Measurements from ENCODE around the gene SPEF2.
"Not testable (repeated sequence)": the region's sequence is repeated elsewhere in the genome, so short reads cannot be mapped to it uniquely, and the experiment has no call there.

The SPEF2 gene

GRCh38 chr5:35847961-35848360, 230.3 kb downstream of the SPEF2 start:
- Histone ChIP-seq H3K9ac (ENCODE audit: low read depth, low read length) (no peak overlapping the region), H3K36me3 (ENCODE audit: insufficient read depth, low read length) (no peaks in the 10 kb centered on the region), H3K4me1 (ENCODE audit: insufficient read depth, low read length) (no peaks in the 10 kb centered on the region), H3K9me3 (ENCODE audit: control insufficient read depth, insufficient read depth, low read length) (peaks cover 4% of the 10 kb centered on the region)

GRCh38 chr5:35849860-35850259, 232.2 kb downstream of the SPEF2 start:
- Histone ChIP-seq H3K36me3 (ENCODE audit: insufficient read depth, low read length) (no peaks in the 10 kb centered on the region), H3K9ac (ENCODE audit: low read depth, low read length) (no peak overlapping the region), H3K4me1 (ENCODE audit: insufficient read depth, low read length) (no peaks in the 10 kb centered on the region), H3K9me3 (ENCODE audit: control insufficient read depth, insufficient read depth, low read length) (peaks cover 2% of the 10 kb centered on the region; the same call in 1 of the 2 replicates)

DNA sequence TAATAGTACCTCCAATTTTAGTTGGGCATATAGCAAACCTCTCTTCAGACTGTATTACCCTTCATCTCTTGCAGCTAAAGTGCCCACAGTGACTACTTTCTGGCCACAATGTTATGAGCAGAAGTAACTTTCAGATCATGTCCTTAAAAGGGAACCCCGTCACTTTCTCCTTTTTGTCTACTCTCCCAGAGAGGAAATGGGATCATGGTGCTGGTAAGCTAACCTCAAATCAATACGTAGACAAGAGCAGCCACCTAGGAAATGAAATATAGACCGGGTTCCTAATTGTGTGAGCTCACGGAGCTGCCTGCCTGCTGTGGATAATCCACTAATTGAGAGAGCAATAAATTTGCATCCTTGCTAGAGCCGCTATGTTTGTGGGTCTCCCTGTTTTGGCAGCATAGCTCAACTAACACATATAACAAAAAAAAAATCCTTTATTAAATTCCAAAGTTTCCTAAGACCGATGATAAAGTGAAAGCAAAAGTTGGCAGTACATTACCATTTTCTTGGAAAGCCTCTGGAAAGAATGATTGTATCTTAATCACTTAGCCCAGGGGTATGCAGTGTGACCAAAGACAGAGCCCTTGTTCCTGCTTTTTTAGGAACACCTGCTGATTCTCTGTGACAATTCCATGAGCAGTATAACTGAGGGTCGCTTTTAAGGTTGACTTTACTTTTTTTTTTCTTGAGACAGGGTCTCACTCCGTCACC, 233.5 kb downstream of the SPEF2 start:
- Histone ChIP-seq H3K9me3 (ENCODE audit: control insufficient read depth, insufficient read depth, low read length) (peaks cover 2% of the 10 kb centered on the region; the same call in 1 of the 2 replicates), H3K4me1 (ENCODE audit: insufficient read depth, low read length) (no peaks in the 10 kb centered on the region), H3K9ac (ENCODE audit: low read depth, low read length) (no peak overlapping the region), H3K36me3 (ENCODE audit: insufficient read depth, low read length) (no peaks in the 10 kb centered on the region)

DNA sequence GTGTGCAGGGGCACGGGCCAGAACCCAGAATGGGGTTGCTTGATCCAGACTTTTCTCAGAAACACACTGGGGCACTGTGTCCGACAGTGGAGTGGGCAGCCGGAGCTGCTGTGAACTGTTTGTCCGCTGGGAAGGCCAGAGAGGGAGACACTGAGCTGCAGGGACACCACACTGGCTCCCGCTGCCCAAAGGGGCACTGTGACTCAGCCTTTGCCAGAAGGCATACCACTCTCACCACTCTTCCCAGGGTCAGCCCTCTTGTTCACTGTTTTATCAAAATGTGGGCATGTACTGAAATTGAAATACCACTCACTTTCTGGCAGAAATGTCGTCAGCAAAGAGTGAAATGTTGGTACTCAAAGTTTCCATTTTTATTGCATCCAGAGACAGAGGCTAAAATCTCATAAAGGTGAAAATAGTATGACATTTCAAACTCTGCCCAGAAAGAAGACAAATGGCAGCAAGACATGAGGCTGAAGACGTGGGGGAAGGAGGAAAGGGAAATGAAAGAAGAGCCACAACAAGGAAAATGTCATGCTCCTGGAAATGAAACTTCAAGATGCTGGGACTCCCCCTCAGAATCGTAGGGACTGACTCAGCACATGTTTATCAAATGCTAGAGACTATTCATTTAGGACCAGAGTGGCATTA, 234.5 kb downstream of the SPEF2 start:
- 0 out of 2 replicates have a peak, but pooled peaks cover 2% of the 10 kb centered on the region for H3K9me3 ChIP-seq (ENCODE audit: control insufficient read depth, insufficient read depth, low read length)
- no peak overlapping the region for H3K9ac ChIP-seq (ENCODE audit: low read depth, low read length)
- H3K4me1 ChIP-seq (ENCODE audit: insufficient read depth, low read length), result peaks cover 4% of the 10 kb centered on the region; the same call in 1 of the 2 replicates
- no peaks in the 10 kb centered on the region for H3K36me3 ChIP-seq (ENCODE audit: insufficient read depth, low read length)

DNA sequence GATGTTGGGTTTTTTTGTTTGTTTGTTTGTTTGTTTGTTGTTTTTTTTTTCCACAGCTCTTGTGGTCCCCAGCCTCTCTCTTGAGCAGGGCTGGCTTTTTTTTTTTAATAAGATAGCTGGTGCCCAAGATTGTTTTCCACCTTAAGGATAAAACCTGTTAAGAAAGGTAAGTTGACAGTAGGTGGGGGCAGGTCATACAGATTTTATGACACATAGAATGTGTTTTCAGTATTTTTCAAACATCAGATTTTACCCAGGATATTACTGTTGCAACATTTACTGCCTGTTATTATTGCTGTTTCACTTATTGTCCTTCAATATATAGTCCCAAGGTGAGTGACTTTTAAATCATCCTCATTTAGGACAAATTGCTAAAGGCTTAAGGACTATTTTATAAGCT, 235.1 kb downstream of the SPEF2 start:
- no peak overlapping the region for H3K9ac ChIP-seq (ENCODE audit: low read depth, low read length)
- 0 out of 2 replicates have a peak, but pooled peaks cover 2% of the 10 kb centered on the region for H3K9me3 ChIP-seq (ENCODE audit: control insufficient read depth, insufficient read depth, low read length)
- no peaks in the 10 kb centered on the region for H3K36me3 ChIP-seq (ENCODE audit: insufficient read depth, low read length)
- peaks cover 8% of the 10 kb centered on the region; the same call in 1 of the 2 replicates for H3K4me1 ChIP-seq (ENCODE audit: insufficient read depth, low read length)

DNA sequence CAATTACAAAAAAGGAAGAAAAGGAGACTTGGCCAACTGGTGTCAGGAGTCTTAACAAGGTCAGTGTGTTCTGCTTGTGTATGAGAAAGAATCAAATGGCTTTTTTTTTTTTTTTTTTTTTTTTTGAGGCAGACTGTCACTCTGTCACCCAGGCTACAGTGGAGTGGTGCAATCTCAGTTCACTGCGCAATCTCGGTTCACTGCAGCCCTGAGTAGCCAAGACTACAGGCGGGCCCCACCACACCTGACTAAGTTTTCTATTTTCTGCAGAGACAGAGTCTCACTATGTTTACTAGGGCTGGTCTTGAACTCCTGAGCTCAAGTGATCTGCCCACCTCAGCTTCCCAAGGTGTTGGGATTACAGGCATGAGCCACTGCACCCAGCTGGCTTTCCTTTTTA, 236.0 kb downstream of the SPEF2 start:
- Histone ChIP-seq H3K36me3 (ENCODE audit: insufficient read depth, low read length) (no peaks in the 10 kb centered on the region), H3K9me3 (ENCODE audit: control insufficient read depth, insufficient read depth, low read length) (no peaks in the 10 kb centered on the region), H3K4me1 (ENCODE audit: insufficient read depth, low read length) (peaks cover 9% of the 10 kb centered on the region; the same call in 1 of the 2 replicates), H3K9ac (ENCODE audit: low read depth, low read length) (no peak overlapping the region)

- peaks cover 9% of the 10 kb centered on the region; the same call in 1 of the 2 replicates for H3K4me1 ChIP-seq (ENCODE audit: insufficient read depth, low read length)
- H3K9me3 ChIP-seq (ENCODE audit: control insufficient read depth, insufficient read depth, low read length), result no peaks in the 10 kb centered on the region
- no peak overlapping the region for H3K9ac ChIP-seq (ENCODE audit: low read depth, low read length)
- no peaks in the 10 kb centered on the region for H3K36me3 ChIP-seq (ENCODE audit: insufficient read depth, low read length)
Measured at GRCh38 chr5:35854248-35854647, 236.6 kb downstream of the SPEF2 start.

DNA sequence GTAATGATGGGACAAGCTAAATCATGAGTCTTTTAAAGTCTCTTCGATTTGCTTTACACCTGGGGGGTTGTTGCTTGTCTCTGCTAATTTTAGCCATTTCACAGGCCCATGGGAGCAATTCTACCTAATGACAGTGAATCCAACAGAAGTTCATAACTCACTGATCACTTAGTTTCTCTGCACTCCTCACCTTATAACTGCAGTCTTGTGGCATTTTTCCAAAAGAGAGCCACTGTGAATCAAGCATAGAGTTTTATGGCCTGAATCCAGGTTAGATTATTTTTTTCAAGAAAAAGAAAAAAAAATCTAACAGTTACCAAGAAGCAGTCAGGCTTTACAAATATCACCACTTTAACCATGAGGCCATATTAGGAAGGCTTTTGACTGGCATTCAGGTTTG, 237.5 kb downstream of the SPEF2 start:
- Histone ChIP-seq H3K36me3 (ENCODE audit: insufficient read depth, low read length) (no peaks in the 10 kb centered on the region), H3K4me1 (ENCODE audit: insufficient read depth, low read length) (peaks cover 9% of the 10 kb centered on the region; the same call in 1 of the 2 replicates), H3K9ac (ENCODE audit: low read depth, low read length) (no peak overlapping the region), H3K9me3 (ENCODE audit: control insufficient read depth, insufficient read depth, low read length) (no peaks in the 10 kb centered on the region)

DNA sequence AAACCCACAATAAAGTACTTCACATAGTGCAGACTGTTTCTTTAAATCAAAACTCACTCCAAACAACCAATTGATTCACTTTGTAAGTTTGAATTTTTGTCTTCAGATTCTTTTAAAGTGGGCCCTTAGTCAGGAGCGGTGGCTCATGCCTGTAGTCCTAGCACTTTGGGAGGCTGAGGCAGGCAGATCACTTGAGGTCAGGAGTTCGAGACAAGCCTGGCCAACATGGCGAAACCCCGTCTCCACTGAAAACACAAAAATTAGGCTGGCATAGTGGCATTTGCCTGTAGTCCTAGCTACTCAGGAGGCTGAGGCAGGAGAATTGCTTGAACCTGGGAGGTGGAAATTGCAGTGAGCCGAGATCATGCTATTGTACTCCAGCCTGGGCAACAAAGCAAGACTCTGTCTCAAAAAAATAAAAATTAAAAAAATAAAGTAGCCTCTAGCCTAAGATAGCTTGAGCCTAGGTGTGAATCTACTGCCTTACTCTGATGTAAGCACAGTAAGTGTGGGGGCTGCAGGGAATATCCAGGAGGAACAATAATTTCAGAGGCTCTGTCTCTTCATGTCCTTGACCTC, 238.6 kb downstream of the SPEF2 start:
- H3K4me1 ChIP-seq (ENCODE audit: insufficient read depth, low read length); H3K9ac ChIP-seq (ENCODE audit: low read depth, low read length); H3K9me3 ChIP-seq (ENCODE audit: control insufficient read depth, insufficient read depth, low read length); H3K36me3 ChIP-seq (ENCODE audit: insufficient read depth, low read length): not testable (repeated sequence)

- Histone ChIP-seq H3K9me3 (ENCODE audit: control insufficient read depth, insufficient read depth, low read length) (no peaks in the 10 kb centered on the region), H3K4me1 (ENCODE audit: insufficient read depth, low read length) (peaks cover 9% of the 10 kb centered on the region; the same call in 1 of the 2 replicates), H3K9ac (ENCODE audit: low read depth, low read length) (no peak within 1 kb of the TSS), H3K36me3 (ENCODE audit: insufficient read depth, low read length) (no peaks in the 10 kb centered on the region)
Measured at GRCh38 chr5:35856765-35857351, 239.2 kb downstream of the SPEF2 start, which contains the start of gene IL7R. Gene IL7R, plus strand, starts transcription at chr5:35856891. Its CDS starts 87 bp downstream, at chr5:35856978.

- Histone ChIP-seq H3K4me1 (ENCODE audit: insufficient read depth, low read length) (peaks cover 9% of the 10 kb centered on the region; the same call in 1 of the 2 replicates), H3K9ac (ENCODE audit: low read depth, low read length) (no peak overlapping the region), H3K9me3 (ENCODE audit: control insufficient read depth, insufficient read depth, low read length) (no peaks in the 10 kb centered on the region), H3K36me3 (ENCODE audit: insufficient read depth, low read length) (no peaks in the 10 kb centered on the region)
Measured at GRCh38 chr5:35857606-35858205, 240.0 kb downstream of the SPEF2 start.

- no peaks in the 10 kb centered on the region for H3K9me3 ChIP-seq (ENCODE audit: control insufficient read depth, insufficient read depth, low read length)
- H3K4me1 ChIP-seq (ENCODE audit: insufficient read depth, low read length), result peaks cover 9% of the 10 kb centered on the region; the same call in 1 of the 2 replicates
- H3K9ac ChIP-seq (ENCODE audit: low read depth, low read length), result no peak overlapping the region
- no peaks in the 10 kb centered on the region for H3K36me3 ChIP-seq (ENCODE audit: insufficient read depth, low read length)
Measured at GRCh38 chr5:35859101-35859661, 241.5 kb downstream of the SPEF2 start.

GRCh38 chr5:35860686-35861085, 243.0 kb downstream of the SPEF2 start:
- no peak overlapping the region for H3K9ac ChIP-seq (ENCODE audit: low read depth, low read length)
- no peaks in the 10 kb centered on the region for H3K36me3 ChIP-seq (ENCODE audit: insufficient read depth, low read length)
- peaks cover 9% of the 10 kb centered on the region; the same call in 1 of the 2 replicates for H3K4me1 ChIP-seq (ENCODE audit: insufficient read depth, low read length)
- H3K9me3 ChIP-seq (ENCODE audit: control insufficient read depth, insufficient read depth, low read length), result no peaks in the 10 kb centered on the region

- Histone ChIP-seq H3K4me1 (ENCODE audit: insufficient read depth, low read length) (peaks cover 9% of the 10 kb centered on the region; the same call in 1 of the 2 replicates), H3K9ac (ENCODE audit: low read depth, low read length) (no peak overlapping the region), H3K9me3 (ENCODE audit: control insufficient read depth, insufficient read depth, low read length) (no peaks in the 10 kb centered on the region), H3K36me3 (ENCODE audit: insufficient read depth, low read length) (no peaks in the 10 kb centered on the region)
Measured at GRCh38 chr5:35861718-35862117, 244.1 kb downstream of the SPEF2 start.

Data from ES-I3 (cell line).